B cell (primary cell): ENCODE results near the gene CLK2.

ENCODE experiments used
- CTCF ChIP-seq: fragments of 200-600 bp; IDR thresholded peaks from one replicate; pipeline ENCODE4 v1.8.0; 2022; ENCODE audit warnings: antibody characterized with exemption, mild to moderate bottlenecking
- EZH2 ChIP-seq: IDR thresholded peaks from 2 replicates; pipeline ENCODE4 v1.6.1; 2012; ENCODE audit warnings: borderline replicate concordance, low read depth, mild to moderate bottlenecking, moderate library complexity, low read length; ENCODE audit not compliant: insufficient read depth, poor library complexity, severe bottlenecking

GRCh38 chr1:155308493-155309422, 35.5 kb upstream of the CLK2 start, which contains the start of gene FDPS:
- TF ChIP-seq CTCF (no peak), EZH2 (no peak)
